Non-pigmented ciliary epithelial cell (primary cell): ENCODE results near the gene CELSR1.

Source experiments
- DNase-seq: peaks from one replicate; pipeline ENCODE4 v3.0.0-alpha.2; 2010; ENCODE audit warnings: low read depth

CELSR1 gene

GRCh38 chr22:46362203-46362933, 175.1 kb downstream of the CELSR1 start:
- no peak for DNase-seq

GRCh38 chr22:46361826-46362202, 175.6 kb downstream of the CELSR1 start:
- DNase-seq, result no peak

GRCh38 chr22:46360891-46361290, 176.5 kb downstream of the CELSR1 start:
- DNase-seq, result no peak

GRCh38 chr22:46360097-46360496, 177.3 kb downstream of the CELSR1 start:
- DNase-seq, result no peak

- no peak for DNase-seq
Observed at GRCh38 chr22:46359362-46359761, 178.1 kb downstream of the CELSR1 start.

GRCh38 chr22:46358766-46359165, 178.7 kb downstream of the CELSR1 start:
- no peak for DNase-seq

- no peak for DNase-seq
Observed at GRCh38 chr22:46357711-46358520, 179.5 kb downstream of the CELSR1 start.

- DNase-seq, result no peak
Observed at GRCh38 chr22:46356496-46357480, 180.6 kb downstream of the CELSR1 start.

- DNase-seq, result no peak
Observed at GRCh38 chr22:46355996-46356471, 181.4 kb downstream of the CELSR1 start.

- DNase-seq, result no peak
Observed at GRCh38 chr22:46355369-46355995, 181.9 kb downstream of the CELSR1 start.

GRCh38 chr22:46354993-46355305, 182.5 kb downstream of the CELSR1 start:
- no peak for DNase-seq

- no peak for DNase-seq
Observed at GRCh38 chr22:46354176-46354992, 183.0 kb downstream of the CELSR1 start.

GRCh38 chr22:46353483-46354105, 183.8 kb downstream of the CELSR1 start:
- no peak for DNase-seq

GRCh38 chr22:46352691-46353386, 184.6 kb downstream of the CELSR1 start:
- no peak for DNase-seq

GRCh38 chr22:46352276-46352675, 185.1 kb downstream of the CELSR1 start:
- DNase-seq, result no peak

GRCh38 chr22:46351767-46352166, 185.7 kb downstream of the CELSR1 start:
- no peak for DNase-seq

GRCh38 chr22:46351131-46351735, 186.2 kb downstream of the CELSR1 start:
- no peak for DNase-seq

GRCh38 chr22:46350646-46351045, 186.8 kb downstream of the CELSR1 start:
- DNase-seq, result no peak

GRCh38 chr22:46350121-46350520, 187.3 kb downstream of the CELSR1 start:
- no peak for DNase-seq
